ENCODE results near the gene SH2D5.

The SH2D5 gene

DNA sequence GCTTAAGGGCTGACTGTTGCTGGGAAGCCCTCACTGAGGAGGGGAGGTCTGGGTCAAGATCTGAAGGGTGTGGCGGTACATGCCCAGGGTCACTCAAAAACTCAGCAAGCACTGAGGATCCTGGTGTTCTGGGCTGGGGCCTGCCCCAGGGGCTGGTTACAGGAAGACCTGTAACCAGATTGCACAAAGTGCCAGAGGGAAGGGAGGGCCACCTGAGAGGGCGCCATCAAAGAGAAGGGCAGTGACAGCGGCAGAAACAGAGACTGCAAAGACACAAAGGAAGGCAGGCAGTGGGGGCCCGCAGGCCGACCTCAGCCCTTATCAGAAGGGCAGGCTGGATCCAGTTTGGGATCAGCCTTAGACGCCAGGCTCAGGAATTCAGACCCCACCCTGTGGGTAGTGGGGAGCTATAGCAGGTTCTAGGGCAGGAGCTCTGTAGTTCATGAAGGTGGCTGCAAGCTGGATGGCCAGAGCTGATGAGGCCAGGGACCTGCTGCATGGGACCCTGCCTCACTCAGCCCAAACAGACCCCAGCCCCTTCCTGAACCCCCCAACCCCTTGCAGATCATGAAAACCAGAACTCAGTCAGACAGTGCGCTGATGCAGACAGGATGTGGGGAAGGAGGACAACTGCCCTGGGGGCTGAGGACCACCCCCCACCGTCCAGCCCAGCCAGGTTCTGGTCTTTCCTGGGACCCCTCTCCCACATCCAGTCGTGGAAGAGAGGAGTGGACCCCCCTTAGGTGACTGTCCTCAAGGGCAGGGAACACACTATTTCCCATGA lies 3.9 kb downstream of the SH2D5 start:
- peaks cover 41% of the 10 kb centered on the region in 2 donors for H3K27me3 ChIP-seq (ENCODE audit: control insufficient read depth in 1 of 2, insufficient read depth in 2 of 2, low read length in 2 of 2)
- no peaks in the 10 kb centered on the region for H3K9me3 ChIP-seq (ENCODE audit: control insufficient read depth in 1 of 2, low read length in 2 of 2)
- H3K9ac ChIP-seq (ENCODE audit: low read depth in 1 of 2, low read length in 2 of 2) = no peak overlapping the region
- no peak overlapping the region for H3K4me3 ChIP-seq (ENCODE audit: low read depth in 1 of 2, low read length in 2 of 2)
- H3K4me1 ChIP-seq (ENCODE audit: control insufficient read depth in 1 of 2, insufficient read depth in 2 of 2, low read length in 2 of 2) = peaks cover 13 to 18% of the 10 kb centered on the region in 2 donors
- no peak overlapping the region for H3K27ac ChIP-seq (ENCODE audit: low read depth, low read length)
- H3K36me3 ChIP-seq (ENCODE audit: control insufficient read depth in 1 of 2, insufficient read depth in 2 of 2, low read length in 2 of 2) = no peaks in the 10 kb centered on the region

DNA sequence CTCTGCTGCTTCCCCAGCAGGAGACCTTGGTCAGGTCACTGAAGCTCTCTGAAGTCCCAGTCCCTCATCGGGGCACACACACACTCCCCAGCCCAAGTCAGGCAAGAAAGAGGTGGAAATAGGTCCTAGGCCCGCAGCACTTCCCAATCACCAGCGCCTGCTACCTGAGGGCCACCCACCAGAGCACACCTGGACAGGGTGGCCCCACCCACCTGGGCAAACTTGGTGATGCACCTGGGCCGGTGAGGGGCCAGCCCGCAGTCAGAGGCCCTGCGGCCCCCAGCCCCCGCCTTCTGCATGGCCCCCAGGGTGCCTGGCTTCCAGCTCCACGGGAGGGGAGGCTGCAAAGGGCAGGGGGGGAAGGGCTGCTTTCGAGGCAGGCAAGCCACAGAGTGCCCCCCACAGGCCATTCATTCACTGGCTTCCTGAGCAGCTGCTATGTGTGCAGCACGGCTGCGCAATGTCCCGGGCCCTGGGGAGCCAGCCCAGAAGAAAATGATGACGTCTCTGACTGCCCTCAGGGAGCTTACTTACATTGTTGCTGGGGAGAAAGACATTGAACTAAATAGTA lies 4.7 kb downstream of the SH2D5 start:
- Histone ChIP-seq H3K27me3 (ENCODE audit: control insufficient read depth in 1 of 2, insufficient read depth in 2 of 2, low read length in 2 of 2) (peaks cover 40 to 41% of the 10 kb centered on the region in 2 donors), H3K4me1 (ENCODE audit: control insufficient read depth in 1 of 2, insufficient read depth in 2 of 2, low read length in 2 of 2) (peaks cover 7 to 10% of the 10 kb centered on the region in 2 donors), H3K9ac (ENCODE audit: low read depth in 1 of 2, low read length in 2 of 2) (no peak overlapping the region), H3K27ac (ENCODE audit: low read depth, low read length) (no peak overlapping the region), H3K4me3 (ENCODE audit: low read depth in 1 of 2, low read length in 2 of 2) (no peak overlapping the region), H3K36me3 (ENCODE audit: control insufficient read depth in 1 of 2, insufficient read depth in 2 of 2, low read length in 2 of 2) (no peaks in the 10 kb centered on the region), H3K9me3 (ENCODE audit: control insufficient read depth in 1 of 2, low read length in 2 of 2) (no peaks in the 10 kb centered on the region)

DNA sequence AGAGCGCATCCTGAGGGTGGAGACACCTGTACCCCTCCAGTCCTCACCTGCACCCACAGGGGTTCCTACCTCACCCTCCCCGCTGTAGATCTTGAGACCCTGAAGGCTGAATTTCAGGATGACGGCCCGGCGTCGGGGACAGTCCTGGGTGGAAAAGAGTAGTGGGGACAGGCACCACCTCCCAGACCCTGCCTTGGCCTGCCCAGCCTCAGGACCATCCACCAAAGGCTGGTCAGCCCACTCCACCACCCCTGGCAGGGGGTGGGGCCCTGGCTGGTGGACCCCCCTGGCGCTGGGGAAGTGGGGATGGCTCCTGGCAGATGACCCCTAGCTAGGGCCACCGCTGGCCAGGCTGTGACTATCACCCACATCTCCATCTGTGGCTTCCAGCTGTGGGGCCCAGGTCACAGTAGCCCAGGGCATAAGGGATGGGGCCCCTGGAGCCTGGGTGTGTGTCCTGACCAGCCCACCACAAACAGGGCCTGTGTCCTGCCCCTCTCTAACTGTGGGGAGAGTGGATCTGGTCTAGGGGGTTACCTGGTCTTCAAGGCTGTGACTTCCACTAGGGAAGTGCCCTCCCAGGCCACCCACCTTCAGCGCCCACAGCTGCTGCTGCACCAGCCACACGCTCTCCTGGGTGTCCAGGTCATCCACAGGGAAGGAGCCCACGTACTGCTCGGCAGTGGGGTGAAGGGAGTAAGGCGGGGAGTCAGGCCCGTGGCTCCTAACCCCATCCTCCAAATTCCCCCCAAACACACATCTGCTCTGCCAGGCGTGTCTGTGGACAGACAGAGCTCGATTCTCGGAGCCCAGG lies 5.4 kb downstream of the SH2D5 start:
- no peaks in the 10 kb centered on the region for H3K36me3 ChIP-seq (ENCODE audit: control insufficient read depth in 1 of 2, insufficient read depth in 2 of 2, low read length in 2 of 2)
- no peaks in the 10 kb centered on the region for H3K9me3 ChIP-seq (ENCODE audit: control insufficient read depth in 1 of 2, low read length in 2 of 2)
- peaks cover 33 to 37% of the 10 kb centered on the region in 2 donors for H3K27me3 ChIP-seq (ENCODE audit: control insufficient read depth in 1 of 2, insufficient read depth in 2 of 2, low read length in 2 of 2)
- no peak overlapping the region for H3K4me3 ChIP-seq (ENCODE audit: low read depth in 1 of 2, low read length in 2 of 2)
- no peak overlapping the region for H3K27ac ChIP-seq (ENCODE audit: low read depth, low read length)
- H3K9ac ChIP-seq (ENCODE audit: low read depth in 1 of 2, low read length in 2 of 2) = no peak overlapping the region
- H3K4me1 ChIP-seq (ENCODE audit: control insufficient read depth in 1 of 2, insufficient read depth in 2 of 2, low read length in 2 of 2) = peaks cover 0 to 4% of the 10 kb centered on the region in 2 donors

DNA sequence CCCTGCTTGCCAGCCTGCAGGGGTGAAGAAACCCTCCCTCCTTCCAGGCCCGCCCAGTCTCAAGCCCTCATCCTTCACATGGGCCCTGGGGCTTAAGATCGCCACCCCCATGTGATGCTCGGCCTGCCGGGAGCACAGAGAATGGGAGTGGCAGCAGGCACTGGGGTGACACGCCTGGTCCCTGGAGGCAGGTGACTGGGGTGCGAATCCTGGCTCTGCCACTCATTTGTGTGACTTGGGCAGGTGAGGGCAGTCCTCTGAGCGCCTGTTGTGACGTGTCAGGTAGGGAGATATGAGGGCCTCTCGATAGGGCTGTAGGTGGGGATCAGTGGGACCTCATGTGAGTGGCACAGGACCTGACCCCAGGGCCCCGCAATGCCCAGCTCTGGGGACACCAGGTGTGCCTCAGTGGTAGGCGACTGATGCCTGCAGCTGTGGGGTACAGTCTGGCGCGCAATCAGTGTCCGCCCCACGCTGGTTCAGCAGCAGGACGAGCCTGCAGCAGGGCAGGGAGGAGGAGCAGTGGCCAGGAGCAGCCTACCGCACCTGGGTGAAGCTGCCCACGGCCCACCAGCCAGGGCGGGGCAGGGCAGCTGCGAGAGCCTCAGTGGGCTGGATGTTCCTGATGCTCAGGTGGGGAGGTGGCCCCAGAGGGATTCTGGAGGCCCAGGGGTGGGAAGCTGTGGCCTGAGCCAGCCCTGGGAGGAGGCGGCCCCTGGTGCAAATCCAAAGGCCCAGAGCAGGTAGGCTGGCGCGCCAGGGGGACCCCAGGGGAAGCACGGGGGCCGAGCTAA lies 6.2 kb downstream of the SH2D5 start:
- no peak overlapping the region for H3K4me3 ChIP-seq (ENCODE audit: low read depth in 1 of 2, low read length in 2 of 2)
- H3K36me3 ChIP-seq (ENCODE audit: control insufficient read depth in 1 of 2, insufficient read depth in 2 of 2, low read length in 2 of 2) = no peaks in the 10 kb centered on the region
- no peak overlapping the region for H3K9ac ChIP-seq (ENCODE audit: low read depth in 1 of 2, low read length in 2 of 2)

DNA sequence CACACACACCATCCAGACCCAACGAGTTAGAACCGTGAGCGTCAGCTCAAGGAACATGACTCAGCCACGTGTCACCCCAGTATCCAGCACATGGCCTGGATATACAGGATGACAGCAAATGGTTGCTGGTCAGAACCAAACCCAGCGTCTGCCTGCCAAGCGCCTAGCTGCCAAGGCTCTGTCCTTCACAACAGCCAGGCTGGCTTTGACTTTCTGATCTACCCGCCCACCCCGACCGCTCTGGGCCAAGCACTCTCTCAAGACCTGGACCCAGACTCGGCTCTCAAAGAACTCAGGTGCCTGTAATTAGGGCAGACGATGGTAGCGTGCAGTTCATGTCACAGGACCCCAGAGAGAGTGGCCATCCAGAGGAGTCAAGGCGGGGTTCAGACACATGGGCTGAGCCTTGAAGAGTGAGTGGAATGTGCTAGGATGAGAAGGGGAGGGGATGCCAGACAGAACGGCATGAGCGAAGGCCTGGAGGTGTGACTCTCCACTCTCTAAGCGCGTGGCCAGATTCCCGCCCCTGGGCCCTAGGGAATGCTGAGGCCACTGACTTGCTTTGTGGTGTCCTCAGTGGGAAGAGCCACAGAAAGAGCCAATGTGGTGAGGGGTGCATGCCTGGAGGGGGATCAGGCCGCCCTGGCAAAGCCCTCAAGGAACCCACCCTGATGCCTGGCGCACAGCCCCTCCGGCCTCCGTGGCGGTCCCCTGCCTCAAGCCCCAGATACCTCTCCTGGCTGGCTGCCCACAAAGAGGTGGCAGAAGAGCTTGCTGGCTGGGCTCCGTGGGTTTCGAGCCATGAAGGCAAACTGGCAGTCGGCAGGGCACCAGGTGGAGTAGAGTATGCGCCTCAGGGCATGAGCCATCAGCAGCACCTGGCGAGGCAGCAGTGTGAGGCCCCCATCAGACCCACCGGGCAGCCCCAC lies 7.0 kb downstream of the SH2D5 start:
- no peak overlapping the region for H3K4me3 ChIP-seq (ENCODE audit: low read depth in 1 of 2, low read length in 2 of 2)
- peaks cover 22 to 26% of the 10 kb centered on the region in 2 donors for H3K27me3 ChIP-seq (ENCODE audit: control insufficient read depth in 1 of 2, insufficient read depth in 2 of 2, low read length in 2 of 2)
- no peak overlapping the region for H3K9ac ChIP-seq (ENCODE audit: low read depth in 1 of 2, low read length in 2 of 2)
- H3K4me1 ChIP-seq (ENCODE audit: control insufficient read depth in 1 of 2, insufficient read depth in 2 of 2, low read length in 2 of 2) = no peaks in the 10 kb centered on the region
- H3K27ac ChIP-seq (ENCODE audit: low read depth, low read length) = no peak overlapping the region
- no peaks in the 10 kb centered on the region for H3K36me3 ChIP-seq (ENCODE audit: control insufficient read depth in 1 of 2, insufficient read depth in 2 of 2, low read length in 2 of 2)
- no peaks in the 10 kb centered on the region for H3K9me3 ChIP-seq (ENCODE audit: control insufficient read depth in 1 of 2, low read length in 2 of 2)

More for the DNA sequence above, 6.2 kb downstream of the SH2D5 start:
- peaks cover 30 to 35% of the 10 kb centered on the region in 2 donors for H3K27me3 ChIP-seq (ENCODE audit: control insufficient read depth in 1 of 2, insufficient read depth in 2 of 2, low read length in 2 of 2)
- no peaks in the 10 kb centered on the region for H3K9me3 ChIP-seq (ENCODE audit: control insufficient read depth in 1 of 2, low read length in 2 of 2)
- no peak overlapping the region for H3K27ac ChIP-seq (ENCODE audit: low read depth, low read length)
- H3K4me1 ChIP-seq (ENCODE audit: control insufficient read depth in 1 of 2, insufficient read depth in 2 of 2, low read length in 2 of 2) = peaks cover 0 to 2% of the 10 kb centered on the region in 2 donors

DNA sequence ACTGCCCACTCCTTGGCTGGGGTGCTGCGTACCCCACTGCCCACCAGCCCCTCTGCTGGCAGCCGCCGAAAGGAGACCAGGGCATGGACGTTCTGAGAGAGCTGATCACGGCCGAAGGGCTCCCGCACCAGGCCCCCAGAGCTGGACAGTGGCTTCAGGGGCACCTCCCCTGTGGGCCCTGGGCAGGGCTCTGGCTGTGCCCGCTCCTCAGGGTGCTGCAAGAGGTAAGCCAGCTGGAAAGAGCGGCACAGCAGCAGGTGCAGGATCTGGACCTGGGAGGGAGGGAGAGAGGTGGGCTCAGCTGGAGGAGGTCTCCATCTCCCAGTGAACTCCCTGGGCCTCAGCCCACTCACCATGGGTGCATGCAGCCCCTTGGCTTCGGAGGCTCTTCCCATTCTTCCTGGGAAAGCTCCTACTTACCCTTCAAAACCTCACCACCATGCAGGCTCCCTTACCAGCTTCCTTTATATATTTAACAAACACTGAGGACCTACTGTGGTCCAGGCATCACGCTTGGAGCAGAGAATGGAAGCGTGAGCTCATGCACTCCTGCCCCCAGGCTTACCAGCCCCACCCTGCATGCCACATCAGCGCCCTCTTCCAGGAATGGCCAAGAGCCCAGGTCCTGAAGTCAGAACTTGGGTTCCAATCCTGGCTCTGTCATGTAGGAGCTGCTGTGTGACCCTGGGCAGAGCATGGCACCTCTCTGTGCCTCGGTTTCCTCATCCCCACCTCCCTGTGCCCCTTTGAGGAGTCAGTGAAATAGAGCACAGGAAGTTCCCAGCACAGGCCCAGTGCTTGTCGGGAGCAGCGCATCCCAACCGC lies 7.9 kb downstream of the SH2D5 start:
- Histone ChIP-seq H3K4me3 (ENCODE audit: low read depth in 1 of 2, low read length in 2 of 2) (no peak overlapping the region), H3K27ac (ENCODE audit: low read depth, low read length) (no peak overlapping the region), H3K4me1 (ENCODE audit: control insufficient read depth in 1 of 2, insufficient read depth in 2 of 2, low read length in 2 of 2) (no peaks in the 10 kb centered on the region), H3K9me3 (ENCODE audit: control insufficient read depth in 1 of 2, low read length in 2 of 2) (no peaks in the 10 kb centered on the region), H3K9ac (ENCODE audit: low read depth in 1 of 2, low read length in 2 of 2) (no peak overlapping the region), H3K36me3 (ENCODE audit: control insufficient read depth in 1 of 2, insufficient read depth in 2 of 2, low read length in 2 of 2) (no peaks in the 10 kb centered on the region), H3K27me3 (ENCODE audit: control insufficient read depth in 1 of 2, insufficient read depth in 2 of 2, low read length in 2 of 2) (peaks cover 13 to 18% of the 10 kb centered on the region in 2 donors)

DNA sequence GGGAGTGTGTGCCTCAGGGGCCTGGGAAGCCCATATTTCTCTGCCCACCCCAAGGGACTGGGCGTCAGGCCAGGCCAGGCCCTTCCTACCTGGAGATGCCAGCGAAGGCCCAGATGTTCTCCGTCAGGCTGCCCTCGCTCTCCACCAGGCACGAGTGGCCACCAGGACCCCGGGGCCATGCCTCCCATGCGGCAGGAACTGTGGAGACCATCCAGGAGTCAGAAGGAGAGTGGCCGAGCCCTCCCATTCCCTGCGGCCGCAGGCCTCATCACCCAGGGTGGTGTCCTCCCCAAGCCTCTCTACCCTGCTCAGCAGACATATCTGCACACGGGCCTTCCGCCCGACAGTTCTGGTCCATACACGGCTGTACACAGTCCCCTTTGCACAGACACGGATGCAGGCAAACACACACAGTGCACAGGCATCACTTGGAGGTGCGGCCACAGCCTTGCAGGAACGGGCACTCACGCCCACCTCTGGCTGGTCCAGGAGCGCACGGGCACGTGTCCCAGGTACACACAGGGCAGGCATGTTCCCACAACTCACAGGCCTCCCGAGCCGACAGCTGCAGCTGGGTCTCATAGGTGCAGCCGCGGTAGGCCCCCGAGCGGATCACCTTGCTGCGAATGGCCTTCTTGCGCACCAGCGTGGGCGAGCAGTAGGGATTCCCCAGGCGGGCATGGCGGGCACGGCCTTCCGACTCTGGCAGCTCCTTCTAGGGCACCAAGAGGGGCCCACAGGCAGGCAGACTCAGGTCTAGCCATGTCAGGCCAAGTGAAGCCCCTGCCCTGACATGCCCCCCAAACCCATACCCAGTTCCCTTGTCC lies 8.8 kb downstream of the SH2D5 start:
- H3K27ac ChIP-seq (ENCODE audit: low read depth, low read length) = no peak overlapping the region
- no peaks in the 10 kb centered on the region for H3K4me1 ChIP-seq (ENCODE audit: control insufficient read depth in 1 of 2, insufficient read depth in 2 of 2, low read length in 2 of 2)
- no peaks in the 10 kb centered on the region for H3K9me3 ChIP-seq (ENCODE audit: control insufficient read depth in 1 of 2, low read length in 2 of 2)
- H3K4me3 ChIP-seq (ENCODE audit: low read depth in 1 of 2, low read length in 2 of 2) = no peak overlapping the region
- no peaks in the 10 kb centered on the region for H3K36me3 ChIP-seq (ENCODE audit: control insufficient read depth in 1 of 2, insufficient read depth in 2 of 2, low read length in 2 of 2)
- H3K9ac ChIP-seq (ENCODE audit: low read depth in 1 of 2, low read length in 2 of 2) = no peak overlapping the region
- H3K27me3 ChIP-seq (ENCODE audit: control insufficient read depth in 1 of 2, insufficient read depth in 2 of 2, low read length in 2 of 2) = peaks cover 5 to 10% of the 10 kb centered on the region in 2 donors

DNA sequence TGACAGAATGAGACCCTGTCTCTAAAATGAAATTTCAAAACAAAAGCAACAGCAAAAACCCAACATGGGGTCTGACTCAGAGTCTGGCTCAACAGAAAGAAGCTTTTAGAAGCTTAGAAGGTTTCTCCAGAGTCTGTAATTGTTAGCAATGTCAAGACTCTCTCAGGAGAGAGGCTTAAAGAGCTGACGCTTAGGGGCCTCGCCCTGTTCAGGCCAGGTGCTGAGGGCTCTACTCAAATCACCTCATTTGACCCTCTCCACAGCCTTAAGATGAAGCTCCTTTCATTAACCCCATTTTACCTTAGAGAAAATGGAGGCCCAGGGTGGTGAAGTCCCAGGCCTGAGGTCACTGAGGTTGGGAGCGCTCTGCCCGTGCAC lies 9.4 kb downstream of the SH2D5 start:
- no peak overlapping the region for H3K9ac ChIP-seq (ENCODE audit: low read depth in 1 of 2, low read length in 2 of 2)

More for the DNA sequence above, 9.4 kb downstream of the SH2D5 start:
- Histone ChIP-seq H3K27me3 (ENCODE audit: control insufficient read depth in 1 of 2, insufficient read depth in 2 of 2, low read length in 2 of 2) (peaks cover 0 to 6% of the 10 kb centered on the region in 2 donors), H3K27ac (ENCODE audit: low read depth, low read length) (no peak overlapping the region), H3K9me3 (ENCODE audit: control insufficient read depth in 1 of 2, low read length in 2 of 2) (no peaks in the 10 kb centered on the region), H3K4me3 (ENCODE audit: low read depth in 1 of 2, low read length in 2 of 2) (no peak overlapping the region), H3K4me1 (ENCODE audit: control insufficient read depth in 1 of 2, insufficient read depth in 2 of 2, low read length in 2 of 2) (no peaks in the 10 kb centered on the region), H3K36me3 (ENCODE audit: control insufficient read depth in 1 of 2, insufficient read depth in 2 of 2, low read length in 2 of 2) (no peaks in the 10 kb centered on the region)
